Adrenal gland (tissue), 5 donors: ENCODE measurements around the gene CFH.

Experiments
- POLR2A ChIP-seq, 2 donors: fragments of 450-650 bp; IDR thresholded peaks; one replicate each; pipeline ENCODE4 v1.6.1; 2017; ENCODE audit warnings: antibody characterized with exemption in 2 of 2, mild to moderate bottlenecking in 2 of 2, moderate library complexity in 1 of 2
- TF ChIP-seq, protein P1 (sequence below), 6 experiments: fragments of 450-650 bp in 4 of 6; fragments of 200-600 bp in 2 of 6; sonication (generic) in 1 of 6; IDR thresholded peaks; 1 replicate in 5 of 6; 2 replicates in 1 of 6; pipeline versions ENCODE4 v1.5.1 to v1.8.0; 2016 to 2021; ENCODE audit warnings: antibody characterized with exemption in 6 of 6, mild to moderate bottlenecking in 2 of 6, moderate library complexity in 1 of 6
- donor health status: DM: no; HTN: no; CAD: no.

DNA sequence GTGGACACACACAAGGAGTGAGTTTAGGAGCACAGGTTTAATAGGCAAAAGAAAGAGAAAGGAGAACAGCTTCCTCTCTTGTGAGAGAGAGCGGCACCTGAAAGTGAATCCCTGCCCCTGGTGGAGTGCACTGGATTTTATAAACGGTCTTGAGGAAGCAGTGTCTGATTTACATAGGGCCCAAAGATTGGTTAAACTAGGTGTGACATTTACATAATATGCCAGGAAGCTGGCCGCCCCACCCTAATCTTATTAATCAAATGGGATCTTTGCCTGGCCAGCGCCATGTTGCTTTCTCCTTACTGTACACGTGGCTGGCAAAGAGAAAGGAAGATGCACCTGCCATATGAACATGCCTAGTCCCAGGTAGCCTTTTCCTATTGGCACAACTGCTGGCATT lies 38.7 kb downstream of the CFH start:
- TF ChIP-seq POLR2A (IDR thresholded peaks at IDR 0.05), result no peak
- TF ChIP-seq, protein P1, sequence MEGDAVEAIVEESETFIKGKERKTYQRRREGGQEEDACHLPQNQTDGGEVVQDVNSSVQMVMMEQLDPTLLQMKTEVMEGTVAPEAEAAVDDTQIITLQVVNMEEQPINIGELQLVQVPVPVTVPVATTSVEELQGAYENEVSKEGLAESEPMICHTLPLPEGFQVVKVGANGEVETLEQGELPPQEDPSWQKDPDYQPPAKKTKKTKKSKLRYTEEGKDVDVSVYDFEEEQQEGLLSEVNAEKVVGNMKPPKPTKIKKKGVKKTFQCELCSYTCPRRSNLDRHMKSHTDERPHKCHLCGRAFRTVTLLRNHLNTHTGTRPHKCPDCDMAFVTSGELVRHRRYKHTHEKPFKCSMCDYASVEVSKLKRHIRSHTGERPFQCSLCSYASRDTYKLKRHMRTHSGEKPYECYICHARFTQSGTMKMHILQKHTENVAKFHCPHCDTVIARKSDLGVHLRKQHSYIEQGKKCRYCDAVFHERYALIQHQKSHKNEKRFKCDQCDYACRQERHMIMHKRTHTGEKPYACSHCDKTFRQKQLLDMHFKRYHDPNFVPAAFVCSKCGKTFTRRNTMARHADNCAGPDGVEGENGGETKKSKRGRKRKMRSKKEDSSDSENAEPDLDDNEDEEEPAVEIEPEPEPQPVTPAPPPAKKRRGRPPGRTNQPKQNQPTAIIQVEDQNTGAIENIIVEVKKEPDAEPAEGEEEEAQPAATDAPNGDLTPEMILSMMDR (IDR thresholded peaks at IDR 0.05), result no peak
